Esophagus muscularis mucosa (tissue), 3 donors: ENCODE measurements around the gene GPR68.

Source experiments
- CTCF ChIP-seq, 3 experiments: fragments of 200-600 bp in 2 of 3; fragments of 450-650 bp in 1 of 3; sonication (generic) in 2 of 3; IDR thresholded peaks; one replicate each; pipeline ENCODE4 v1.5.1; 2017 to 2019; ENCODE audit warnings: antibody characterized with exemption in 3 of 3, mild to moderate bottlenecking in 2 of 3, moderate library complexity in 1 of 3
- POLR2AphosphoS5 ChIP-seq, 2 donors: sonication (generic); formaldehyde crosslinking; IDR thresholded peaks; one replicate each; pipeline ENCODE4 v1.6.1; 2017; ENCODE audit warnings: antibody characterized with exemption in 2 of 2

GRCh38 chr14:91233936-91234790, 10.3 kb downstream of the GPR68 start:
- TF ChIP-seq POLR2AphosphoS5 (IDR thresholded peaks at IDR 0.05) (no peak), CTCF (IDR thresholded peaks at IDR 0.05) (no peak)
